ENCODE measurements around the gene MTMR4. TPM values are rescaled to one million over a fixed set of nuclear protein-coding genes. Genes with fewer than 3 reads are reported as not detected.

Gene MTMR4
- 38.7 and 49.3 TPM in 2 replicates for total RNA-seq

DNA sequence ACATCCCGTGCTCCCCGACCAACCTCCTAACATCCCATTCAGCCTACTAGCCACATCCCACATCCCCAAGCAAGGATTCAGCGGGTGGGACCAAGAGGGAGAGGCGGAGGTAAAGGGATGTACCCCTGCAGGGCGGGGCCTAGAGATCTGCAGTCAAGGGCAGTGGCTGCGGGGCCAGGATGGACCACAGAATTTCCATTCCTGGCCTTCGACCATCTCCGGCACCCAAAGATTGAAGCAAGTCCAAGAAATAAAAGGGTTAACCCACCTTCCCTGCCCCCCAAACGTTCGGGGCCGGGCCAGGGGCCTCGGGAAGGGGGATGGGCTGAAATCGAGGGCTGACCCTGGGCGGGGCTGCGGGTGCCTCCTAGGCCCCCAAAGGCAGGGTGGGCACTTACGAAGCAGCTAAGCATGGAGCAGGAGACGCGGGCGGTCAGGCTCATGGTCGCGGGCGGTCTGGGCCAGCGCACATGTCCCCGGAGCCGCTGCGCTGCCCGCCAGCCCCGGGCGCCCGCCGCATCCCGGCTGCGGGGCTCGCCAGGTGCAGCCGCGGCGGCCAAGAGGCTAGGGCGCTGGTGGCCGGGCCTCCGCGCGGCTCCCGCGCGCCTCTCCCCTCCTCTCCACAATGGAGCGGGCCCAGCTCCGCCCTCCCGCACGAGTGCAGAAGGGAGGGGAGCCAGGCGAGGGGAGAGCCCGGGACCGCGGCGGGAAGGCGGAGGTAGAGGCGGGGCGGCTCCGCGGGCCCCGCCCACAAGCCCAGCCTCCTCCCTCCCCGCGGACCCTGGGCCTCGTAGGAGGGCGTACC, at the start of gene MTMR4:
MTMR4 (minus strand) TSS at position 674 of the 805 bp plus-strand sequence; CDS start at position 443, 231 bp downstream.

DNA sequence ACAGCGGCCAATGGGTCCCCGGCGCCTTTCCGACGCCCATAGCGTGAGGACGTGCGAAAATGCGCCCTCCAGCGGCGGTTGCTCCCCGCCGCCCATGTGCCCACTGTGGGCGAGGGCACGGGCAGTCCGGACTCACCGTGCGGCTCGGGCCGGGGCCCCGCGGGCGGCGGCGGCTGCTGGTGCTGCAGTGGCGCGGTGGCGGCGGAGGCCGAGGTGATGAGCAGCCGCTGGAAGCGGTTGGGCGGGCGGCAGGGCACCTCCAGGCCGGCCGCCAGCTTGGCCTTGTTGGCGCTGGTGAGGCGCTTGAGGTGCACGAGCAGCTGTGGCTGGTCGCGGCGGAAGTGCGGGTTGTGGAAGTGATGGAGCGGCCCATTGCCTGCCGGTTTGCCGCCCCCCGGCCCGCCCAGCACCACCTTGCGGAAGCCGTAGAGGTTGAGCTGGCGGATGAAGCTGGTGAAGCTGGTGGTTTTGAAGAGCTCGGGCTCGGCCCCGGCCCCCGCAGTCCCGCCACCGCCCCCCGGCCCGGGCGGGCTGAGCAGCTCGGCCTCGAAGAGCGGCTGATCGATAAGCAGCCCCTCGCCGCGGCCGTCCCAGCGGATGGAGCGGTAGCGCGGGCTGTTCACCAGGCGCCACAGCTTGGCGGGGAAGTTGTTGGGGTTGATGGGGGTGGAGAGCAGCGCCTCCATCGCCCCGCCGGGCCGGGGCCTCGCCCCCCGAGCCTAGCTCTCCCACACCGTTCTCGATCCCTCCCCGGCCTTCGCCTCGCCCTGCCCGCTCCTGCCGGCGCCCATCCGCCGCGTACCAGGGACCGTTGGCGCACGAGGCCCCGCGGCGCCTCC, 26.6 kb downstream of the MTMR4 start, which contains the start of gene HSF5:
HSF5 (minus strand) TSS at position 820 of the 839 bp plus-strand sequence; CDS start at position 686, 134 bp downstream.

Other genes with a start within 250 kb of the MTMR4 start
- gene MPO, start 233.7 kb downstream of the MTMR4 start, total RNA-seq = under 0.01 TPM in 1 of 2 replicates, not detected in the other
- 0.34 and 2.7 TPM in 2 replicates for gene TSPOAP1, start 185.8 kb downstream of the MTMR4 start, total RNA-seq
- gene SUPT4H1, start 162.4 kb downstream of the MTMR4 start, total RNA-seq = 55.8 and 72.2 TPM in 2 replicates
- gene RNF43, start 97.1 kb downstream of the MTMR4 start, total RNA-seq = under 0.01 TPM in 1 of 2 replicates, not detected in the other
- under 0.01 and 0.34 TPM in 2 replicates for gene HSF5, start 26.2 kb downstream of the MTMR4 start, total RNA-seq
- gene TEX14, start 177.4 kb upstream of the MTMR4 start, total RNA-seq = not detected in 2 replicates
- gene RAD51C, start 178.0 kb upstream of the MTMR4 start, total RNA-seq = 29.0 and 30.3 TPM in 2 replicates
- gene PPM1E, start 241.2 kb upstream of the MTMR4 start, total RNA-seq = 0.45 and 0.50 TPM in 2 replicates